Measurements from ENCODE around the gene DIP2C. TPM values are rescaled to one million over a fixed set of nuclear protein-coding genes. Genes with fewer than 3 reads are reported as not detected.

DIP2C gene
- total RNA-seq, 1 donor from 2014 or later, result 30.8 TPM

- no peak overlapping the region for H3K4me3 ChIP-seq
- no peak overlapping the region for H3K27ac ChIP-seq (replicated peaks)
- H3K36me3 ChIP-seq, result no peaks in the 10 kb centered on the region
- intact Hi-C loops (cut with micrococcal nuclease), result loop anchor here (10.0 kb wide), 1 partner anchor 56 kb away; no protein-coding TSS in a partner anchor
- no peak for TF ChIP-seq CTCF (IDR thresholded peaks at IDR 0.05; ENCODE audit: borderline replicate concordance)
- DNase-seq, result no peak
- no peaks in the 10 kb centered on the region for H3K9me3 ChIP-seq (replicated peaks)
- H3K27me3 ChIP-seq (ENCODE audit: low read depth), result no peaks in the 10 kb centered on the region
- peaks cover 18% of the 10 kb centered on the region for H3K4me1 ChIP-seq
Measured at GRCh38 chr10:670990-671389, 18.5 kb downstream of the DIP2C start.

DNA sequence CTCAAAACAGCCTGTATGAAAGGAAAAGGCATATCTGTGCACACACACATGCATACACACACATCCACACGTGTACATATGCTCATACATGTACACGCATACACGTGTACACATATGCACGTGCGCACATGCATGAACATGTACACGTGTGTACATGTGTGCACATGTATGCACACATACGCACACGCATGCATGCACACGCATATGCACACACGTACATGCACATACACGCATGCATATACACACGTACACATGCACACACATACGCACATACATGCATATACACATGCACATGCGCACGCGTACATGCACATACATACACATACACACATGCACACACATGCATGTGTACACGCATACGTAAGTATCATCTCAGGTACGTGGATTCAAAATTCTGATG is 19.4 kb downstream of the DIP2C start:
- H3K4me1 ChIP-seq, result peaks cover 18% of the 10 kb centered on the region
- H3K27ac ChIP-seq (replicated peaks), result no peak overlapping the region
- TF ChIP-seq CTCF (IDR thresholded peaks at IDR 0.05; ENCODE audit: borderline replicate concordance), result no peak
- no peaks in the 10 kb centered on the region for H3K36me3 ChIP-seq
- intact Hi-C loops (cut with micrococcal nuclease), result loop anchor here (10.0 kb wide), 1 partner anchor 55 kb away; no protein-coding TSS in a partner anchor
- no peaks in the 10 kb centered on the region for H3K27me3 ChIP-seq (ENCODE audit: low read depth)
- DNase-seq, result no peak
- H3K4me3 ChIP-seq, result no peak overlapping the region
- H3K9me3 ChIP-seq (replicated peaks), result no peaks in the 10 kb centered on the region

DNA sequence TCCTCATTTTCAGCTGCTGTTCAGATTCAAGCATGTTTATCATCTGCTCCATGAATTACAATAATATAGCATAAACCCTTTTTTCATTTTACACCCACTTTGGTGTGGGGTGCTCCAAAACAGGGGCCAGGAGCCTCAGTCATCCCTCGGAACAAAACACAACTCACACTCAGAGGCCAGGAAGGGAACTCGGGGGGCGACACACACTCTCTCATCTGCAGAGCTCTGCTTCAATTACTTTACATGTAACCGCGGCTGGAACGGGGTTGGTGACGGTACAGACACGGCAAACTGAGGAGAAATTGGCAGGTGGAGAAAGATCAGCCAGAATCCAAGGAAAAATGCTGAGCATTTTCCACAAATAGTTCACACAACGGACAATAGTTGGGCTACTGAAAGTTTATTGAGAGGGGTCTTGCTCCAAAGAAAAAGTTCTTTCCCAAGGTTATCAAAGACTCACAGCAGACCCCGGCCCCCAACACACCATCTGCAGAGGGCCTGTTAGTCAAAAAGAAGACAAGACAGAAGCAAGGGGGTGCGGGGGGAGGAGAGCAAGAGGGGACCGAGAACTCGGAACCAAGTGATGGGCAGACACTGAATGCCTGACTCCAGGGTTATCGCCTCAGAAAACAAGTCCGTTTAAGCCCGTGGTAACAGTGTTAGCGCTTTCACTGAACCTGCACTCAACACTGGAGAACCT is 20.5 kb downstream of the DIP2C start:
- no peaks in the 10 kb centered on the region for H3K27me3 ChIP-seq (ENCODE audit: low read depth)
- H3K4me3 ChIP-seq, result no peak overlapping the region
- no peak for TF ChIP-seq CTCF (IDR thresholded peaks at IDR 0.05; ENCODE audit: borderline replicate concordance)
- H3K27ac ChIP-seq (replicated peaks), result no peak overlapping the region
- H3K9me3 ChIP-seq (replicated peaks), result no peaks in the 10 kb centered on the region
- intact Hi-C loops (cut with micrococcal nuclease), result no loop called here
- H3K4me1 ChIP-seq, result peaks cover 19% of the 10 kb centered on the region
- no peaks in the 10 kb centered on the region for H3K36me3 ChIP-seq
- DNase-seq, result no peak

GRCh38 chr10:667602-668143 is 21.8 kb downstream of the DIP2C start:
- no peak for DNase-seq
- H3K9me3 ChIP-seq (replicated peaks), result no peaks in the 10 kb centered on the region
- H3K36me3 ChIP-seq, result no peaks in the 10 kb centered on the region
- no peaks in the 10 kb centered on the region for H3K27me3 ChIP-seq (ENCODE audit: low read depth)
- peaks cover 20% of the 10 kb centered on the region for H3K4me1 ChIP-seq
- H3K27ac ChIP-seq (replicated peaks), result no peak overlapping the region
- TF ChIP-seq CTCF (IDR thresholded peaks at IDR 0.05; ENCODE audit: borderline replicate concordance), result no peak
- no peak overlapping the region for H3K4me3 ChIP-seq
- intact Hi-C loops (cut with micrococcal nuclease), result no loop called here

DNA sequence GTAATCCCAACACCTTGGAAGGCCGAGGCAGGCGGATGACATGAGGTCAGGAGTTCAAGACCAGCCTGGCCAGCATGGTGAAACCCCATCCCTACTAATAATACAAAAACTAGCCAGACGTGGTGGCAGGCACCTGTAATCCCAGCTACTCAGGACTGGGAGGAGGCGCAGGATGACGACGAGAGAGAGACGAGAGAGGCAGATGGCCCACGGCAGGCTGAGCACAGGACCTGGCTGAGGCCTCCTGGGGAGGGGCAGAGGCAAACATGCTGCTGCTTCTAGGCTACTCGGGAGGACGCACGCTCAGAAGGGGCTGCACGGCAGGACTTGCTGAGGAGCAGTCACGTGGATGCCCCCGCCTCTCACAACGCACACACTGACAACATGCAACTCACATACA is 22.4 kb downstream of the DIP2C start:
- H3K27ac ChIP-seq (replicated peaks), result no peak overlapping the region
- H3K36me3 ChIP-seq, result no peaks in the 10 kb centered on the region
- H3K27me3 ChIP-seq (ENCODE audit: low read depth), result no peaks in the 10 kb centered on the region
- H3K9me3 ChIP-seq (replicated peaks), result no peaks in the 10 kb centered on the region
- no peak for DNase-seq
- H3K4me3 ChIP-seq, result no peak overlapping the region
- intact Hi-C loops (cut with micrococcal nuclease), result no loop called here
- H3K4me1 ChIP-seq, result peaks cover 26% of the 10 kb centered on the region
- no peak for TF ChIP-seq CTCF (IDR thresholded peaks at IDR 0.05; ENCODE audit: borderline replicate concordance)
